GM19452 (cell line): ENCODE data around the gene ROR2.

Experiments used
- ATAC-seq: cut with Tn5 transposase; IDR thresholded peaks from one replicate; pipeline ENCODE4 v1.9.1; 2021; ENCODE audit not compliant: unreplicated experiment

The ROR2 gene

GRCh38 chr9:91948597-91949391 is 1.2 kb downstream of the ROR2 start:
- ATAC-seq, result no peak

- ATAC-seq, result no peak
Observed at GRCh38 chr9:91948101-91948596, 1.9 kb downstream of the ROR2 start.

- ATAC-seq, result no peak
Observed at GRCh38 chr9:91946653-91947488, 3.2 kb downstream of the ROR2 start.

- no peak for ATAC-seq
Observed at GRCh38 chr9:91946196-91946595, 3.8 kb downstream of the ROR2 start.

- no peak for ATAC-seq
Observed at GRCh38 chr9:91945277-91946085, 4.5 kb downstream of the ROR2 start.

GRCh38 chr9:91944711-91945110 is 5.3 kb downstream of the ROR2 start:
- no peak for ATAC-seq

GRCh38 chr9:91943478-91944470 is 6.3 kb downstream of the ROR2 start:
- ATAC-seq, result no peak

- ATAC-seq, result no peak
Observed at GRCh38 chr9:91942201-91942600, 7.8 kb downstream of the ROR2 start.

- ATAC-seq, result no peak
Observed at GRCh38 chr9:91939978-91940377, 10.1 kb downstream of the ROR2 start.

- ATAC-seq, result no peak
Observed at GRCh38 chr9:91937727-91938126, 12.3 kb downstream of the ROR2 start.

GRCh38 chr9:91937056-91937455 is 13.0 kb downstream of the ROR2 start:
- no peak for ATAC-seq

GRCh38 chr9:91935805-91936514 is 14.1 kb downstream of the ROR2 start:
- no peak for ATAC-seq

GRCh38 chr9:91935066-91935749 is 14.8 kb downstream of the ROR2 start:
- no peak for ATAC-seq

GRCh38 chr9:91934654-91935053 is 15.4 kb downstream of the ROR2 start:
- ATAC-seq, result no peak

GRCh38 chr9:91933556-91934352 is 16.3 kb downstream of the ROR2 start:
- no peak for ATAC-seq

GRCh38 chr9:91930475-91930874 is 19.6 kb downstream of the ROR2 start:
- ATAC-seq, result no peak

GRCh38 chr9:91929331-91929730 is 20.7 kb downstream of the ROR2 start:
- ATAC-seq, result no peak

GRCh38 chr9:91927922-91928510 is 22.0 kb downstream of the ROR2 start:
- ATAC-seq, result no peak
